DLD1 (cell line): ENCODE results near the gene LELP1.
"Not testable (repeated sequence)": the region's sequence is repeated elsewhere in the genome, so short reads cannot be mapped to it uniquely, and the experiment has no call there.

Source experiments
- in situ Hi-C: cut with HindIII; loops from 2 replicates; pipeline ENCODE4 v1.10.0; 2017; ENCODE audit warnings: low sequenced_read_pairs

Gene LELP1

DNA sequence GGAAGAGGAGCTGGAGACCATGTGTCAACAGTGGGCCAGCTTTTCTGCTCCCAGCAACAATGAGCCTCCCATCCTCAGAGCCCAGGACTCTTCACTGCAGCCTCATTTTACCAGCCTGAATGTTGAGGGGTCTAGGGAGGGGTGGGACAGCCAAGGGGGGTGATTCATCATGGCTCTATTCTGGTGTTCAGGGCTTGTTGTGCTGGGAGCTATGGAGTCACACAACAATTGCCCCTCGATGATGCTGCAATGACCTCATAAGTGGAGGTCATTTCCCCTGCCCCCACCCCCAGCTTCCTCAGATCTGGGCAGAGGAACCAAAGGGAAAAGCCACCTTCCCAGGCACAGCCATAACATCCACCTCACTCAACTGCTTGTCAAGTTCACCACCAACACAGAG is at the start of gene LELP1:
Gene LELP1, plus strand, starts transcription at position 301 of the 400 bp plus-strand sequence. CDS start 1,278 bp downstream, outside the sequence.
- in situ Hi-C loops, result no loop called here

DNA sequence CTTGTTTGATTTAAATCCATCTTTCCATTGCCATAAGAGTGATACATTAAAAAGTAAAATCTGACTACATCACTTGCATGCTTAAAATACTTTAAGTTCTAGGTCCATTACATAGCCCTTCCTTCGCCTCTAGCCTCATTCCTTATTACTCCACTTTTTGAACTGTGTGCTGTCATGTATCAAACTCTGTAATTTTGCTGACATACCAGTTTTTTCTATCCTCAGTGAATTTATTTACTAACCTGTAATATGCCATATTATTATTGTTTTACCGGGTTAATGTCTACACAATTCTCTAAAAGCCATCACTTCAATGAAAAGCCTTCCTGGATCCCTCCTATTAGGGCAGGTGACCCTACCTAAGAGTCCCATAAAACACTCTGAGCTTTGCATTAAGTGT is 47.7 kb upstream of the LELP1 start:
- in situ Hi-C loops, result no loop called here

DNA sequence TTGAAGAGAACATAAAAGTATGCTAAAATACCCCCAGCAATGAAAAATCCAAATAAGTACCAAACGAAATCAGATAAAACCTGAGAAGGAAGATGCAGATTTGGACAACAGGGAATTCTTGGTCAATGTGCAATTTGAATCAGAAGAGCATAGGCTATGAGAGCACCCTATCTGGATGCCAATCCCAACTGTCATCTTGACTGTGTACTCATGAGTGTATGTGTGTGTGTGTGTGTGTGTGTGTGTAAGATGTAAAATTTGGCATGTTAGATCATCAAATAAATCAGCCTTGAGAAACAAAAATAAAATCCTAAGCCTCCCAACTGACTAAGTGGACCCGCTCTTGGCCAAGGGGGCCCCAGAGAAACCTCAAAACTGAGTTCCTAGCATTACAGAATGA is 34.5 kb upstream of the LELP1 start:
- in situ Hi-C loops, result no loop called here

DNA sequence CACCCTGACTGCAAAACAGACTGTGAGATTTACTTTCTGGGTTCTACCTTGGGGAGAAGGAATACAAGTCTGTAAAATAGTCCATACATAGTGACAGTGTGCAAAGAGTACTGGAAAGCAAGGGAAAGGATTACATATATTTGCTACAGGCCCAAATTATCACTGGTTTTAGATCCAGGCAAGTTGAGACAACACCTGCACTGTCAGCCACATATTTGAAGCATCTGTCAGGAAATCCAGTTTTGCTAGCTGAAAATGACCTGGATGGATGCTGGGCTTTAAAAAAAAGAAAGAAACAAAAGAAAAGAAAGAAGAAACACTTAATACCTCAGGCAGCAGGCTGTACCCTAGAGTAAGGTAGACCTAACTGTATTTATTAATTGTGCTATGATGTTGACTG is 28.6 kb upstream of the LELP1 start:
- in situ Hi-C loops, result no loop called here

DNA sequence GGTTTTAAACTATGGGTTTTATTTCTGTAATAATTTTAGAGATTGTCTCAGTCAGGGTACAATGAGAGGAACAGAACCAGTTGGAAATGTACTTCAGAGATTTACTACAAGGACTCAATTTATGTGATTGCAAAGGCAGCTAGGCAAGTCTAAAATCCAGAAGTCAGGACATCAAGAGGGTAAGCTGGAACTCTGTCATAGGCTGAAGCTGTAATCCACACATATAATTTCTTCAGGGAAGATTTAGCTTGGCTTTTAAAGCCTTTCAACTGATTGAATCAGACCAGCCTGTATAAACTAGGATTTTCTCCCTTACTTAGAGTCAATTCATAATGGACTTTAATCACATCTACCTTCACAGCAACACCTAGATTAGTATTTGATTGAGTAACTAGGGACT is 24.3 kb upstream of the LELP1 start:
- in situ Hi-C loops, result no loop called here

DNA sequence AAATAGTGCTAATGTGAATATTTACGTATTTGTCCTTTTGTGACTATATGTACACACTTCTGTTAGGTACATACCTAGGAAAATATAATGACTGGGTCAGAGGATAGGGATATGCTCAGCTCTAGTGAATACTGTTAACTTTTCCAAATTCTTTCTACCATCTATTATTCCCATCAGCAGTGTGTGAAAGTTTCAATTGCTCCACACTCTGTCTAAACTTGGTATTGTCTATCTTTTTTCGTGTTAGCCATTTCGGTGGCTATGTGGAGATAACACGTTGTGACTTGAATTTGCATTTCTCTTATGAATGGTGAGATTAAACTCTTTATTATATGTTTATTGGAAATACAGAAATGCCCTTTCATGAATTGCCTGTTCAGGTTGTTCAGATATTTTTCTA is 22.7 kb upstream of the LELP1 start:
- in situ Hi-C loops, result no loop called here

DNA sequence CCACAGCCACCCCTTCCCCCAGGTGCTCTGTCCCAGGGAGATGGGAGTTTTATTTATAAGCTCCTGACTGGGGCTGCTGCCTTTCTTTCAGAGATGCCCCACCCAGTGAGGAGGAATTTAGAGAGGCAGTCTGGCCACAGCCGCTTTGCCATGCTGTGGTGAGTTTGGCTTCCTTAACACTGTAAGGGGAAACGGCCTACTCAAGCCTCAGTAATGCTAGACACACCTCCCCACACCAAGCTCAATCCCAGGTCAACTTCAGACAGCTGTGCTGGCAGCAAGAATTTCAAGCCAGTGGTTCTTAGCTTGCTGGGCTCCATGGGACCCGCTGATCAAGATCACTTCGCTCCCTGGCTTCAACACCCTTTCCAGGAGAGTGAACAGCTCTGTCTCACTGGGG is 14.9 kb upstream of the LELP1 start:
- in situ Hi-C loops, result not testable (repeated sequence)

DNA sequence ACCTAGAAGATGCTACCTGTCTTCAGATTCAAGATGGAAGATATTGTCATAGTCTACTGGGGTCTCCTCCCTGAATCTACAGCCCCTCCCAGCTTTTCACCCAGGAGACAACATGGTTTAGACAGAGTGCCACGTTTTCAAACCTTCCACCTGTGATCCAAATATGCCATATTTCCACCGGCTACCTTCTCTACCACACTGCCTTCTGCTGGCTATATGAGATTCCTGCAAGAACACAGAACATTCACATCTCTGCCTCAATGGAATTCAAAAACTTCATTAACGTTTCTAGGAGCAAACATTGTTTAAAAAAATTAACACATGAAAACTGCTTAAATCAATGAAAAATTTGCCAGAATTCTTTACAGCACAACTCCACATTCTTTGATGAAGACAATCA is 12.9 kb upstream of the LELP1 start:
- in situ Hi-C loops, result no loop called here

DNA sequence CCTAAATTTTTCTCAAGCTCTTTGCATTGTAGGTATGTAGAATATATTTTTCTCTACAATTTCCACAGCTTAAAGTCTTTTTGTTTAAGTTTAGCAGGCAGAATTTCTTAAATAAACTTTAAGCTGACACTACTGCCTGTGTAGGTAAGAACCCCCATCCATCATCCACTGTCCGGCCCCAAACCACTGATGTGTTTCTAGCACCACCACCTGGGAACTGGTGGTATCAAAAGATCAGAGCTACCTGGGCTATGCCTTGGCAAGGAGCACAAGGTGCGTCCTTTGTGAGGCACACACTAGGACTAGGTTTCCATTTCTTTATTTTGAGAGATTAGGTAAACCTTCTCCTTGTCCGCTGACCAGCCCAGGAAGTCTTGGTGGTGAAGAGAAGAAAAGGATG is 10.5 kb upstream of the LELP1 start:
- in situ Hi-C loops, result no loop called here

DNA sequence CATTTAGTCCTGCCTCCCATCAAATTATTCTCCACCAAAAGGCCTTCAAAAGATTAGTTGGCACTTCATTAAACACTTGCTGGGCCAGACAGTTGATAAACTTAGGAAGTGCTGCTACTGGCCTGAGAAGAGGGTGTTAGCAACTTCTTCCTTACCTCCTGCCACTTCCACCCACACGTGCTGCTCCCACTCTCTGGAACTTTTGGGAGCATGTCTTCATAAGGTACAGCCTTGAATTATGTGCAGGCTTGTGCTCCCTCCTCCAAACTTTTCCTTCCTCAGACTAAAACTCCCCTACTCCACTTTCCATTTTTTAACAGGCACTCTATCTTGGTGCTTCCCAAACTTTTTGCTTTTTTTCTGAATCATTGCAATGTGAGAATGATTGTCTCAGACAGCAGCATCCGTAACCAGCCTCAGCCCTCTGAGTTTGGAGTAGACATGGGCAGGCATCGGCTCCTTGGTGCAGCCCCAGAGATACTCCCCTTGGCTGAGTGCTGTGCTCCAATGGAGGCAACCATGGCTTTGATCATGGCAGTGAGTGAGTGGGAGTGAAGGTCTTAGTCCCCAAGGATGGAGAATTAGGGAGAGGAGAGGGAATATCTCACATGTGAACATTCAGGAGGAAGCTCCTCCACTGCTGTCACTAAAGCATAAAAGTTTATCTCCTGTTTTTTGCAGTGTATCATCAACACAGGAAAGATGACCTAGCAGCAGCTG is 8.7 kb upstream of the LELP1 start:
- in situ Hi-C loops, result no loop called here

DNA sequence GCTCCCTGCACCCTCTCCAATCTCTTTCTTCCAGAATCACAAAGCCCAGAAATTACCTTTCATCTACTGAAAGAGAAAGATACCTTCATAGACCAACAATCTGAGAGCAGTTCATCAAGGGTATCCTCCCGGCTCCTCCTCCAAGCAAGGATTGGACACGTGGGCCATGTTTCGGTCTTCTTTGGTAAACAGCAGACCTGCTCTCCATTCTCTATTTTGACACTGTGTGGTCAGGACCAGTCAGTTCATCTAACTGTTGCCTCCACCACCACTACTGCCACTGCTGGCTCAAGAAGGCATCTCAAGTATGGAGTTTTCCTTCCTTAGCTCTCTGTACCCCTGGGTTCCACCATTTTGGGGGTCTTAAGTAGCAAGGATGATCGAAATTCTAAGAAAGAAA is 8.0 kb upstream of the LELP1 start:
- in situ Hi-C loops, result no loop called here

DNA sequence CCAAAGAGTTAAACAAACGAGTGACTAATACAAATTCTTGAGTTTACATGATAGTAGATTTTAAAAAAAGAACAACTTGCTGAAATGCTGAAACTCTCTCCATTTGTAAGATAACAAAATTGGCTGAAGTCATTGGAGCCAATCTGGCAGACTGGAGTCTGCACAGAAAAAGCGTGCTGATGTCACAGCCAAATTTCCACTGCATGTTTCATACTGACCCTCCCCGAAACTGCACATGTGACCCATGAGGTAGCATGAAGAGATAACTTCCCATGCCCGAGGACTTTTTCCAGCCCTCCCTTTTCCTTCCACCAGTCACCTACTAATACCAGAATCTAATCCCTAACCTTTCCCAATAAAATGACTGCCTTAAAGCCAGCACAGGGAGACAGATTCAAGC is 1.2 kb upstream of the LELP1 start:
- in situ Hi-C loops, result no loop called here

DNA sequence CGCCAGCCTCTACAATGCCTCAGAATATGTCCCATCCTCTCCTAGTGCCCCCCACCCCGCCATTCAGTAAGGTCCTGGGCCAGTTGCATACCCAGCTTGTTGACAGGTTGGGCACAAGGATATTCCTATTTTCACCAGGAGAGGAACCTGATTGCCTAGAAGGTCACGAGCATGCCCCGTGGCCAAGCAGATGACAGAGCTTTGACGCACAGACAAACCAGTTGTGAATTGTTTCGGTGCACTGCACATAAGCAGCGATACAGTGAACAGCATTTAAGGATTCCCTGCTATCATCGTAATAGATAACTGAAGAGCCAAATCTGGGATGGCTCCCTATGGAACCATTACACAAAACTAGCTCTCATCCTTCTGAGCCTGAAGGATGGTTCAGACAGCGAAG is 3.4 kb downstream of the LELP1 start:
- in situ Hi-C loops, result no loop called here

DNA sequence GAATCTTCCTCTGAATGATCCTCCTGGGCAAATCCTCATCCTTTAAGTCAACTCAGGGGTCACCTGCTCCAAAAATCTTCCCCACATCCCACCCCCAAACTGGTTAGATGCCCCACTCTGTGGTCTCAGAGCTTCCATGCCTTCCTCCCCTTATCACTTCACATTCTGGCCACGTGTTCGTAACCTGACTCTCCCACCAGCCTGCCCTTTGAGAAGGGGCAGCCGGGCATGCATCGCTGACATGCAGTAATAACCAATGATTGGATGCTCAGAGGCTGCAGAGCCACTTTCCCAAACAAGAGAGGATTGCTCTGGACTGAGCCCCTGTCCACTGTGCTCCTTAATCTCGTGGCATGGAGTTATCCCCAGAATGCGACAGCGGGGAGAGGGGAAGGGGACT is 7.0 kb downstream of the LELP1 start:
- in situ Hi-C loops, result no loop called here

DNA sequence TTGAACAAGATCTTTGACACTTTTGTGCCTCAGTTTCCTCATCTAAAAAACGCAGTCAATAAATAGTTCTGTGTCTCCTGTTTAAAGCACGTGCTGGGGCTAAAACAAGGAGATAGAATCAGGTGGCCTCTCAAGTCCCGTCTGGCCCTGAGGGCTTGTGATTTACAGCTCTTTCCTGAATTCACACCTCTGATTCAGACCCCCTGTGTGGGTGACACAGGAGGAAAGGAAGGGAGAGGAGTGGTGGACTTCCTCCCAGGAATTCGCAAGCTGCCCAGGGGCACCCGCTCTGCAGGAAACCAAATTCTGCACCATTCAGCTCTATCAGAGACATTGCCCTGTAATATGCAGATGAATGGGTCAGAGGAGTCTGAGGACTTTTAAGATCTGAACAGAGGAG is 9.0 kb downstream of the LELP1 start:
- in situ Hi-C loops, result no loop called here

DNA sequence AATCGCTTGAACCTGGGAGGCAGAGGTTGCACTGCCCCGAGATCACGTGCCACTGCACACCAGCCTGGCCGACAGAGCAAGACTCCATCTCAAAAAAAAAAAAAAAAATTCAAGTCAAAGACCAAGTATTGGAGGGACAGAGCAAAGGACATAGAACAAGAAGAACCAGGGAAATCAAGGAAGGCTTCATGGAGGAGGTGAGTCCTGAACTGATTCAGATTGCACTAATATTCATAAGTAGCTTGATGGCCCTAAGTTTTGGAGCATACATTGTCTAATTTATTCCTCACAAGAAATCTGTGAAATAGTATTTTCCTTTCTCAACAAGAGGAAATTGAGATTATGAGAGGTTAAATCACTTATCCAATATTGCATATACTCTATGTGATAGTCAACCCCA is 10.3 kb downstream of the LELP1 start:
- in situ Hi-C loops, result no loop called here

DNA sequence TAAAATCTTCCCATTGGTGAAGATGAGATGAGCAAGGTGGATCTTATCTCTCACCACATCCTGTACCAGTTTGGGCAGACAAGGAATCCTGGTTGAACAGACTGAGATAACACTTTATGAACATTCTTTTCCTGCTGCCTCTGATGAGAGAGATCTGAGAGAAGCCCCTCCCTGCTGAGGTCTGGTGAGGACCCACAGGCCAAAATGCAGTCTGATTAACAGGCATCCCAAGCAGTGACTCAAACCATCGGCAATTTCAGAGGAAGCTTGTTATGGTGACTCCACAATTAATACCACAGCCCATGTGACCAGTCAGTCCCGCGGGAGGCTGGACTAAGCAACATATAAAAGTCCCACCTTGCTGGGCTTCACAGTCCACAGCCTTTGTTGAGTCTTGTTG is 14.0 kb downstream of the LELP1 start, which contains the start of gene PRR9:
Gene PRR9, plus strand, starts transcription at position 373 of the 400 bp plus-strand sequence. CDS start 561 bp downstream, outside the sequence.
- in situ Hi-C loops, result no loop called here

DNA sequence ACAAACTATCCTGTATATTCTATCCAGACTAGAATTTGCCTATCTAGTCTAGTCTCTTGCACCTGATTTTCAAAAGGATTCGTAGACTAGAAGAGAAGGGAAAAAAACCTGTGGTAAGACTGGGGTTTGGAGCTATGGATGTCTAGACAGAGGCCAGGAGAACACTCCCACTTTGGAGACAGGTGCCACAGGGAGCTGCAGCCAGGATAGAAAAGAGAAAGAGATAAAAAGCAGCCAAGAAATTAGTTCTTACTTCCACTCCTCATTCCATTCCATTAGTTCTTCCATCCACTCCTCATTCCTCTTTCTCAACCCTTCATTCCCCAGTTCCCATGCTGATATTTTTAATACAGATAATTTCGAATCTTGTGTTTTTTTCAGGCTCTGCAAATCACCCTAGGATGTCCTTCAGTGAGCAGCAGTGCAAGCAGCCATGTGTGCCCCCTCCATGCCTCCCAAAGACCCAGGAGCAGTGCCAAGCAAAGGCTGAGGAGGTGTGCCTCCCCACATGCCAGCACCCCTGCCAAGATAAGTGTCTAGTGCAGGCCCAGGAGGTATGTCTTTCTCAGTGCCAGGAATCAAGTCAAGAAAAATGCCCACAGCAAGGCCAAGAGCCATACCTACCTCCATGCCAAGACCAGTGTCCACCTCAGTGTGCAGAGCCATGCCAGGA is 14.7 kb downstream of the LELP1 start:
- in situ Hi-C loops, result no loop called here

DNA sequence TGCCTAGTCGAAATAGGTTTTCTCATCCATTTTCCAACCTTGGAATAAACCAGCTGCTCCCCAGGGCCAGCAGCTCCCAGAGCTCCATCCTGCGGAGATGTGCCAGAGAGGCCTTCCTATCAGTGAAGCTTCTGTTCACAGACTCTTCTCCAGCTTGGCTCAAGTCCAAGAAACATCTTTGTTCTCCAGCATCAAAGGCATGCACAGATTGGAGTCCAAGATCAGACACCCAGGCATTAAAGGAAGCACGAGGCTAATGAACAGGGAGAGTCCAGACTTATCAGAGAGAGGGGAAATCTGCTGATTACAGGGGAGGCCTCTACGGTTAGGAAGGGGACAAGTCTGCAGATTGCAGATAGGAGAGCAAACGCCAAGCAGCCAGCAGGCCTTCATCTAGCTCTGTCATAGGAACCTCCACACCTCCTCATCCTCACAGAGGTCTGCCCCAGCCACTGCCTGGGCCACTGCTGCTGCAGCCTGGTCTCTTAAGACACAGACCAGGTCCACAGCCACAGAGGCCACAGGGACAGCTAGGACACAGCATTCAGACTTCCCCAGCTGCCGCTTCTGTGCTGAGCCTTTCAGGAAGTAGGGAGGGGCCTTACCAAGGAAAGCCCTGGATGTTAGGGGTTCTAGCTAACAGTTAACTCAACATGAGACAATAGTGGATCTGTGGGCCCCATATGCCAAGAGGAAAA is 17.5 kb downstream of the LELP1 start:
- in situ Hi-C loops, result no loop called here

DNA sequence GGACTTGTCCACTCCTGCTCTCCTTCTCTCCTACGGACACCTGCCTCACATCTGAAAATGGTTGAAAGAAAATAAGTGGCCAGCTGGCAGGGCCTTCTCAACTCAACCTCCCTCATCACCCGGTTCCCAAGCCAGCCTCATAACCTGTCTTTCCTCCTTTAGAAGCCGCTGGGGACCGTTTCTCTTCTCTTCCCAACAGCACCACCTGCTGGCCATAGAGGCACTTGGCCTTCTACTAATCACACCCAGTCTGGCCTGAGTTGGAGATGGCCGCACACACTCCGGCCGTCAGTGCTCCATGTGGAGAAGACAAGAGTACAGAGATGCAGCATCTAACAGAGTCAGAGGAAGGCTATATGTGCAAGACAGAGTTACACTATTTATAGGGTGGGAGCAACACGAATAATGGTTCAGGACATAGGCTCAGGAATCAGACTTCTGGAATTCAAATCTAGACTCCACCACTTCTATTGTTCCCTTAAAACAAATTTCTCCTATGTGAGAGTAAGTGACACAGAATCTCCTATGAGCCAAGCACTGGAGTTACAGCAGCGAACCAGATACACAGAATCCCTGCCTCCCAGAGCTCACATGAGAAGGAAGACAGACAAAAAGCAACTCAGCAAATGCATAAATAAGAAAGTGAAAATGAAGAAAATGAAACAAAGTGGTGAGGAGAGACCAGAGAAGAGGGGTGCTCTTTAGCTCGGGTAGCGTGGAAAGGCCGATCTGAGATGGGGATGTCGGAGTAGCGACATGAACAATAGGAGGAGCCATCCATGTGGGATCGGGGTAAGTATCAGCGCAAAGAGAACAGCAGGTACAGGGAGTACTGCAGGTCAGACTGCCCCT is 20.0 kb downstream of the LELP1 start:
- in situ Hi-C loops, result not testable (repeated sequence)

DNA sequence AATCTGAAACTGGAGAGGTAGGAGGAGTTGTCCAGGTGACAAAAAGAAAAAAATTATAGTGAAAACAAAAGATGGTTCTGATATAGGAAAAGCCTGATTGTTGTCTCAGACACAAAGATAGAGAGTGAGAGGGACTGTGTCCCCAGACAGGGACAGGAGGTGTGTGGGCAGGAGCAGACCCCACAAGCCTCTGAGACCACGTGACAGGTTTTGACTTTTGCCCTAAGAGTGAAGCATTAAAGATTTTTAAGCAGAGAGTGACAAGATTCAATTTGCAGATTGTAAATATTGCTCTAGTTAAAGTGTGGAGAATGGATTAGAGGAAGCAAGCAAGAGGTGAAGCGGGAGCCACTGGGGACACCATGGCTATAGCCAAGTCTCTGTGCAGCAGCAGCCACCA is 24.6 kb downstream of the LELP1 start:
- in situ Hi-C loops, result no loop called here
